ENCODE measurements around the gene PKP4. TPM values are rescaled to one million over a fixed set of nuclear protein-coding genes. Genes with fewer than 3 reads are reported as not detected.

PKP4 gene
- total and polyA plus RNA-seq, 2 experiments from 2014 or later: 35.7 to 92.3 TPM

DNA sequence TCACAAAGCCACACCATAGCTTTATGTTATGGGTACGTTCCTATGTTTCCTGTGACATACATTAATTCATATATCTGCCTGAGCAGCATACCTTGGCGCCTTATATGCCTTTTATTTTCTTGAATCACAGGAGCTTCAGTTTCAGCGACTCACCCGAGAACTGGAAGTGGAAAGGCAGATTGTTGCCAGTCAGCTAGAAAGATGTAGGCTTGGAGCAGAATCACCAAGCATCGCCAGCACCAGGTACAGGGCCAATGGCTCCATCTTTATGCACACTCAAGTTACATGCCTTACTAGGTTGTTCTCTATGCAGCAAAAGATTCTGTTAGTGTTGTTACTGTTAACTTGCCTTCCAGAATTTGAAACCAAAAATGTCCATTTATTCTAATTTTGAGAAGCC, 120.4 kb downstream of the PKP4 start:
- Histone ChIP-seq H3K4me1 (ENCODE audit: insufficient read depth) (no peaks in the 10 kb centered on the region), H3K9me2 (ENCODE audit: insufficient read depth) (no peaks in the 10 kb centered on the region), H3K27ac (ENCODE audit: low read depth) (no peak overlapping the region), H4K20me1 (replicated peaks; ENCODE audit: insufficient read depth) (peaks cover 8% of the 10 kb centered on the region), H3K4me2 (no peak overlapping the region), H3K79me2 (replicated peaks; ENCODE audit: insufficient read depth) (no peaks in the 10 kb centered on the region), H3K4me3 (no peak overlapping the region), H2AFZ (no peak overlapping the region), H3K27me3 (ENCODE audit: insufficient read depth) (no peaks in the 10 kb centered on the region), H3K36me3 (ENCODE audit: insufficient read depth) (no peaks in the 10 kb centered on the region), H3F3A (replicated peaks; ENCODE audit: low read depth) (no peaks in the 10 kb centered on the region)
- TF ChIP-seq, protein P1, sequence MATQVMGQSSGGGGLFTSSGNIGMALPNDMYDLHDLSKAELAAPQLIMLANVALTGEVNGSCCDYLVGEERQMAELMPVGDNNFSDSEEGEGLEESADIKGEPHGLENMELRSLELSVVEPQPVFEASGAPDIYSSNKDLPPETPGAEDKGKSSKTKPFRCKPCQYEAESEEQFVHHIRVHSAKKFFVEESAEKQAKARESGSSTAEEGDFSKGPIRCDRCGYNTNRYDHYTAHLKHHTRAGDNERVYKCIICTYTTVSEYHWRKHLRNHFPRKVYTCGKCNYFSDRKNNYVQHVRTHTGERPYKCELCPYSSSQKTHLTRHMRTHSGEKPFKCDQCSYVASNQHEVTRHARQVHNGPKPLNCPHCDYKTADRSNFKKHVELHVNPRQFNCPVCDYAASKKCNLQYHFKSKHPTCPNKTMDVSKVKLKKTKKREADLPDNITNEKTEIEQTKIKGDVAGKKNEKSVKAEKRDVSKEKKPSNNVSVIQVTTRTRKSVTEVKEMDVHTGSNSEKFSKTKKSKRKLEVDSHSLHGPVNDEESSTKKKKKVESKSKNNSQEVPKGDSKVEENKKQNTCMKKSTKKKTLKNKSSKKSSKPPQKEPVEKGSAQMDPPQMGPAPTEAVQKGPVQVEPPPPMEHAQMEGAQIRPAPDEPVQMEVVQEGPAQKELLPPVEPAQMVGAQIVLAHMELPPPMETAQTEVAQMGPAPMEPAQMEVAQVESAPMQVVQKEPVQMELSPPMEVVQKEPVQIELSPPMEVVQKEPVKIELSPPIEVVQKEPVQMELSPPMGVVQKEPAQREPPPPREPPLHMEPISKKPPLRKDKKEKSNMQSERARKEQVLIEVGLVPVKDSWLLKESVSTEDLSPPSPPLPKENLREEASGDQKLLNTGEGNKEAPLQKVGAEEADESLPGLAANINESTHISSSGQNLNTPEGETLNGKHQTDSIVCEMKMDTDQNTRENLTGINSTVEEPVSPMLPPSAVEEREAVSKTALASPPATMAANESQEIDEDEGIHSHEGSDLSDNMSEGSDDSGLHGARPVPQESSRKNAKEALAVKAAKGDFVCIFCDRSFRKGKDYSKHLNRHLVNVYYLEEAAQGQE (IDR thresholded peaks at IDR 0.05; ENCODE audit: unreplicated experiment): no peak
- TF ChIP-seq ZNF331 (CRISPR knock-in tag; IDR thresholded peaks at IDR 0.05; ENCODE audit: low read depth) (no peak), JUNB (IDR thresholded peaks at IDR 0.05; ENCODE audit: unreplicated experiment) (no peak), EZH2phosphoT487 (IDR thresholded peaks at IDR 0.05; ENCODE audit: unreplicated experiment) (no peak), EZH2 (IDR thresholded peaks at IDR 0.05; ENCODE audit: low read depth, unreplicated experiment) (no peak), CREB1 (CRISPR knock-in tag; IDR thresholded peaks at IDR 0.05; ENCODE audit: low read depth) (no peak), ZNF114 (CRISPR knock-in tag; IDR thresholded peaks at IDR 0.05) (no peak), POLR2AphosphoS5 (IDR thresholded peaks at IDR 0.05; ENCODE audit: low read depth) (no peak), ZNF462 (CRISPR knock-in tag; IDR thresholded peaks at IDR 0.05) (no peak), NANOG (IDR thresholded peaks at IDR 0.05; ENCODE audit: borderline replicate concordance) (no peak), STAT1 (IDR thresholded peaks at IDR 0.05; ENCODE audit: unreplicated experiment) (no peak)
- TF ChIP-seq, protein P2, sequence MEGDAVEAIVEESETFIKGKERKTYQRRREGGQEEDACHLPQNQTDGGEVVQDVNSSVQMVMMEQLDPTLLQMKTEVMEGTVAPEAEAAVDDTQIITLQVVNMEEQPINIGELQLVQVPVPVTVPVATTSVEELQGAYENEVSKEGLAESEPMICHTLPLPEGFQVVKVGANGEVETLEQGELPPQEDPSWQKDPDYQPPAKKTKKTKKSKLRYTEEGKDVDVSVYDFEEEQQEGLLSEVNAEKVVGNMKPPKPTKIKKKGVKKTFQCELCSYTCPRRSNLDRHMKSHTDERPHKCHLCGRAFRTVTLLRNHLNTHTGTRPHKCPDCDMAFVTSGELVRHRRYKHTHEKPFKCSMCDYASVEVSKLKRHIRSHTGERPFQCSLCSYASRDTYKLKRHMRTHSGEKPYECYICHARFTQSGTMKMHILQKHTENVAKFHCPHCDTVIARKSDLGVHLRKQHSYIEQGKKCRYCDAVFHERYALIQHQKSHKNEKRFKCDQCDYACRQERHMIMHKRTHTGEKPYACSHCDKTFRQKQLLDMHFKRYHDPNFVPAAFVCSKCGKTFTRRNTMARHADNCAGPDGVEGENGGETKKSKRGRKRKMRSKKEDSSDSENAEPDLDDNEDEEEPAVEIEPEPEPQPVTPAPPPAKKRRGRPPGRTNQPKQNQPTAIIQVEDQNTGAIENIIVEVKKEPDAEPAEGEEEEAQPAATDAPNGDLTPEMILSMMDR (conservative IDR thresholded peaks at IDR 0.05; ENCODE audit: low read depth in 2 of 2): no peak
- TF ChIP-seq, protein P3, sequence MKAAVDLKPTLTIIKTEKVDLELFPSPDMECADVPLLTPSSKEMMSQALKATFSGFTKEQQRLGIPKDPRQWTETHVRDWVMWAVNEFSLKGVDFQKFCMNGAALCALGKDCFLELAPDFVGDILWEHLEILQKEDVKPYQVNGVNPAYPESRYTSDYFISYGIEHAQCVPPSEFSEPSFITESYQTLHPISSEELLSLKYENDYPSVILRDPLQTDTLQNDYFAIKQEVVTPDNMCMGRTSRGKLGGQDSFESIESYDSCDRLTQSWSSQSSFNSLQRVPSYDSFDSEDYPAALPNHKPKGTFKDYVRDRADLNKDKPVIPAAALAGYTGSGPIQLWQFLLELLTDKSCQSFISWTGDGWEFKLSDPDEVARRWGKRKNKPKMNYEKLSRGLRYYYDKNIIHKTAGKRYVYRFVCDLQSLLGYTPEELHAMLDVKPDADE (IDR thresholded peaks at IDR 0.05): no peak
- no peak for ATAC-seq
- Mint-ChIP-seq H3K27me3 (ENCODE audit: insufficient read depth, low read depth, poor library complexity) (no peaks in the 10 kb centered on the region), H3K27ac (no peak overlapping the region), H3K4me1 (no peaks in the 10 kb centered on the region), H3K9me3 (no peaks in the 10 kb centered on the region), H3K36me3 (ENCODE audit: low read depth) (no peaks in the 10 kb centered on the region), H3K4me3 (no peak overlapping the region)
- DNase-seq (ENCODE audit: low spot score): no peak
